Neural cell (in vitro differentiated cells): ENCODE measurements around the gene CYP4F3.

Source experiments
- CTCF ChIP-seq: fragments of 450-650 bp; IDR thresholded peaks from 2 replicates; pipeline ENCODE4 v1.5.1; 2014; ENCODE audit warnings: antibody characterized with exemption, mild to moderate bottlenecking, moderate library complexity; ENCODE audit not compliant: poor library complexity, severe bottlenecking
- EP300 ChIP-seq: fragments of 450-650 bp; conservative IDR thresholded peaks from 2 replicates; pipeline ENCODE4 v1.6.1; 2014; ENCODE audit warnings: antibody characterized with exemption, mild to moderate bottlenecking, moderate library complexity; ENCODE audit not compliant: poor library complexity, severe bottlenecking
- EZH2 ChIP-seq: fragments of 200-600, 300-800 bp; shearing (Covaris generic), sonication (generic); IDR thresholded peaks from 2 replicates; pipeline ENCODE4 v1.6.1; 2014; ENCODE audit warnings: antibody characterized with exemption, low read length, borderline replicate concordance, mild to moderate bottlenecking; ENCODE audit not compliant: insufficient read depth, poor library complexity, severe bottlenecking
- MXI1 ChIP-seq: fragments of 450-650 bp; conservative IDR thresholded peaks from 2 replicates; pipeline ENCODE4 v1.6.1; 2014; ENCODE audit warnings: antibody characterized with exemption, mild to moderate bottlenecking; ENCODE audit not compliant: poor library complexity, severe bottlenecking
- POLR2AphosphoS5 ChIP-seq: IDR thresholded peaks from 2 replicates; pipeline ENCODE4 v1.6.1; 2012
- RAD21 ChIP-seq: fragments of 450-650 bp; conservative IDR thresholded peaks from 2 replicates; pipeline ENCODE4 v1.6.1; 2014; ENCODE audit warnings: antibody characterized with exemption, mild to moderate bottlenecking, moderate library complexity
- REST ChIP-seq: IDR thresholded peaks from 2 replicates; pipeline ENCODE4 v1.6.1; 2012; ENCODE audit warnings: borderline replicate concordance
- SMC3 ChIP-seq: fragments of 450-650 bp; conservative IDR thresholded peaks from 2 replicates; pipeline ENCODE4 v1.6.1; 2014; ENCODE audit warnings: antibody characterized with exemption, mild to moderate bottlenecking, moderate library complexity; ENCODE audit not compliant: poor library complexity
- TAF1 ChIP-seq: IDR thresholded peaks from 2 replicates; pipeline ENCODE4 v1.6.1; 2012; ENCODE audit warnings: low read depth

GRCh38 chr19:15614507-15615379, 26.0 kb upstream of the CYP4F3 start, which contains the start of gene CYP4F8:
- TF ChIP-seq CTCF: no peak
- TF ChIP-seq EZH2: no peak
- no peak for TF ChIP-seq POLR2AphosphoS5
- TF ChIP-seq REST: no peak
- TF ChIP-seq RAD21: no peak
- no peak for TF ChIP-seq SMC3
- no peak for TF ChIP-seq EP300
- TF ChIP-seq MXI1: no peak
- TF ChIP-seq TAF1: no peak
